Inflammatory macrophage treated with lipopolysaccharide for 4 hours (primary cell): Measurements from ENCODE around the gene CCDC187.

ENCODE experiments used
- DNase-seq: peaks from one replicate; pipeline ENCODE4 v3.0.0-alpha.2; 2020

CCDC187 gene

GRCh38 chr9:136251264-136252115 is 52.4 kb downstream of the CCDC187 start:
- no peak for DNase-seq

GRCh38 chr9:136250676-136251075 is 53.2 kb downstream of the CCDC187 start:
- no peak for DNase-seq

DNA sequence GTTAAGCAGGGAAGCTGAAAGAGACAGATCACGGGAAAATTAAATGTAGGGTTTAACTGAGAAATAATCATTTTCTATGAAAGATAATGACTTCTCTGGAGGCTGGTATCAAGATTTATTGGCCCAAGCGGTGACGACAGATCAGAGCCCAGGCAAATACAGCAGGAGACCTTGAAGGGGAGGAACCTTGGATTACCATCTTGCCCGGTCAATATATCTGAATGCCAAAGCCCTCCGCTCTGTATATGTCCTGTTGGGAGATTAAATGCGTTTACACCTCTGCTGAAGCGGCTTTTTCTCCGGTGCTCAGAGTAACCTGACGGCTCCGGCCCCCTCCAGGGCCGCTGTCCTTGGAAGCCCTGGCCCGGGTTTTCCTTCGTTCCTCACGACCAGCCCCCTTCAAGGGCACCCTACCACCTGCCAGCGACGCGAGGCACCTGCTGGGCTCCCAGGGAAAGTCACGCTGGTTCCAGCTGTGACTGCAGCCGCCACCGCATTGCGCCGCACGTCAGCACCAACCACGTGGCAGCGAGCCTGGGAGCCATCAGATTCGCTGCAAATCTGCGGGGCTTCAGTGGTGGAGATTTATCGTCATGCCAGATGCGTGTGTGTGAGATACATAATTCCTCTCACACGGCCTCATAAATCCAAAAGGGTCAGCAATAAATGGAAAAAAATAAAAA is 53.9 kb downstream of the CCDC187 start:
- no peak for DNase-seq

DNA sequence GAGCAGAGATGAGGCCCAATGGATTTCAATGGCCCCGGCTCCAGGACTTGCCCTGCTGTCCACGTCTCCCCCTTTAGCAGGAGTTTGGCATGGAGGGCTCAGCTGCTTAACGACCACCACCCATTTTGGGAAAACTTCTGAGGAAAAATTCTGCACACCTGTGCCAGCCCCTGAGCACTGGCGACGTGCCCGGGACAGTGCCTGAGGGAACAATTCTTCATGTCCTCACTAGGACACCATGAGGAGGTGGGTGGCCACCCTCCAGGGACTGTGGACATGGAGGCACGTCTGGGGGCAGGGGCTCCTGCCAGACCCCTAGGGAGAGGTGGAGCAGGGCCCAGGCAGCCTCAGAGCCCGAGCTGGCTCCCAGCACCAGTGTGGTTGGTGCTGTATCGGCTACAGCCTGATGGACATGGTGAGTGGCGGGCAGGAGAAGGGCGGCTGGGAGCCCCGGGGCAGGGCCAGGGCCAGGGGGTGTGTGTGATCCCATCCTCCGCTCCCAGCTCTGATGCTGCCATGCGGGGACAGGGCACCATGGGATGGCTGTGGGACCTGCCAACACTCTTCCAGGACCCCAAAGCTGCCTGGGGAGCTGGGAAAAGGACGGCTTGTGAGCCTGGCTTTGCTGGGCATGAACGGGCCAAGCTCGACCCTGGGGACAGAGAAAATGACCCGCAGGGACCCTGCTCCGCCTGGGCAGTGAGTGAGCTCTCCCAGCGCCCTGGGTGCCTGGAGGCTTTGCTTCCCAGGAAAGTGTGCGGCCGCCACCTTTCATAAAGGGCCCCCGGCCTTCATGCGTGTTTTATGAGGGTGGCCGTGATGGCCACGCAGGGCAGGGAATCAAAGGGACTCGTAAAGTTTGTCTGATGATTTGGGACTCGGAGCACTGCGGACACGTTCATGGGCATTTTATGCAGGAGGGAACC is 54.7 kb downstream of the CCDC187 start:
- DNase-seq: no peak

DNA sequence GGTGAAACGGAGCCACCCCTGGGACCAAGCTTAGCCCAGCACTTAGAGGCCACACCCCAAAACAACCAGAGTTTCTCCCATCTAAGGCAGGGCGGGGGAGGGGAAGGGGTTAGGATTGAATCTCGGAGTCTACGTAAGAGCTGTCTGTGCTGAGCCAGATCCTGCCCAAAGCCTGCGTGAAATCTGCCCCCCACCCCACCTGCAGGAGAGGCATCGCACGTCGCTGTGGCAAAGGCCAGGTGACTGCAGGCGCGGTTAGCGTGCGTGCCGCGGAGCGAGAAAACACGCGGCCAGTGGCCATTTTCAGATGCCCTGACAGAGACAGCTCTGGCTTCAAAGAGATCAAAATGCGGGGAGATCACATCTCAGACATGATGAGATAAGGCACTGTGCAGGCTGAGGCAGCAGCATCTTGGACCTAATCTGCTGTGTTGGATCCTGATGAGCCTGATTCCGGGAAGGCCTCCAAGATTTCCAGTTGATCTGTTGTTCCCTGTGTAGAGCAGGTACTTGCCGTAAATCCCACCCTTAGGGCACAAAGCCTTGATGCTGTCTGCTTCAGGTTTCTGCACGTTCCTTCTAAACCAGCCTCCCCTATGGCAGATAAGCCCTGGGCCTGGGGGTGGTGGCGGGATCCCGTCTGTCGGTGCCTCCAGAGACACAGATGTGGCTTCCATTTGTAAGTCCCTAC is 55.8 kb downstream of the CCDC187 start:
- DNase-seq: no peak

GRCh38 chr9:136247551-136247916 is 56.4 kb downstream of the CCDC187 start:
- no peak for DNase-seq

GRCh38 chr9:136246849-136247550 is 56.9 kb downstream of the CCDC187 start:
- DNase-seq: no peak

GRCh38 chr9:136245219-136246150 is 58.4 kb downstream of the CCDC187 start, which contains the start of gene QSOX2:
QSOX2 (minus strand) TSS chr9:136245812; CDS start chr9:136245803, 9 bp downstream.
- peak; percentile 81 for DNase-seq

DNA sequence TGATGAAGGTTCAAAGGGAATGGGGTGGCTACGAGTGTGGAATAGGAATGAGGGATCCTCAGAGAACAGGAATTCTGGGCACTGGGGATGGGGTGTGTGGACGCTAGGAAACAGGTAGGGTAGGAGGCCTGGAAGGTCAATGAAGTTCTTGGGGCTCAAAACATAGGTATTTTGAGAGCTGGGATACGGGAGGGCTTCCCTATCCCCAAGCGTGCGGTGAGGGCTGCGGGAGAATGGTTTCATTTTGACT is 59.0 kb downstream of the CCDC187 start:
- DNase-seq: no peak

DNA sequence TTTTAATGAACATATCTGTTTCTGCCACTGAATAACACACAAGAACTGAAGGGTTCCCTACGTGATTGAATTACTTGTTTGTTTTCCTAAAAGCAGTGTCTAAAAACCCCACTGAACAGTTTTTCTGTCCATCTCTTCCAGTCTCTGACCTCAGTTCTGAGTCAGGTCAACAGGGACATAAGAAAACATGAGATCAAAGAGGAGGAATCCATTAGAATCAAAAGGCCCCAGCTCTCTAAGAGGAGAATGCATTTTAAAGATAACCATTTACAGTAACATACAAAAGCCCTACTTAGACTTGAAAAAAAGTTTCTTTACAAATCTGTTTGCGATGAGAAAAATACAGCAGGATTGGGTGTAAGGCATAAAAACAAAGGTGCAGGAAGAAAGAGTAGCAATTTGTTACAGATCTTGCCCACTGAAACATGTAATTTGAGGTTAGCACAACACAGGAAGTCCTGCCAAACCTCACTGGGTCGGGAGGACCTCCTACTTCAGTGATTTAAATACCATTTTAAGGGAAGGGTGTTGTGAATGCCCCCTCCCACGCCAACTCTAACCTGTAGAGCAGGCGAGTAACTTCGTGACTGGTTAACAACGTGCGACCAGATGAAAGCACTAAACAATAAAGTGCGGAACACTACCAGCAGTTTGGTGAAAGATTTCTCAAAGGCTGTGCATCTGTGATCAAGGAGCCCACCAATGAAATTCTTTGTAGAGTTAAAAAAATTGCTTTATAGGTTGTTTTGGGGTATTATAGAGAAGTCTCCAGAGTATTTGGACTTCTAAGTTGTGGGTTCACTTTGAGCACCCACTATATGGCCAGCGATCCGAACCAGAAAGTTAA is 59.5 kb downstream of the CCDC187 start:
- DNase-seq: peak; percentile 10

DNA sequence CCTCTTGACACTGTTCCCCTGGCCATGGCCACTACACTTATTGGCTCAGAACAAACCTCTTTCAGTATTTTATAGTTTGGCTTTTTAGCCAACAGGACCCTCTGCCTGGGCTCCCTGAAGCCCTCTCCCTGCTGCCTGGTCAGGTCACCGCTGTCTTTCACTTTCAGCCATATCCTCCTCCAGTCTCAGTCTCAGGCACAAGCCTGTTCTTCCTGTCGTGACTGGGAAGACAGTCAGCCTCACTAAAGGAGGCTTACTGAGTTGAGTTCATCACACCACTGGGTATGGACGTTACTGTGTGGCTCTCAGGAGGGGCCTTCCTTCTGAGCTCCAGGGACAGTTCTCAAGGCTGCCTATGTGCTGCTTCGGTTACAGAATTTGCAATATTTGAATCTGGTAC is 60.3 kb downstream of the CCDC187 start:
- no peak for DNase-seq

DNA sequence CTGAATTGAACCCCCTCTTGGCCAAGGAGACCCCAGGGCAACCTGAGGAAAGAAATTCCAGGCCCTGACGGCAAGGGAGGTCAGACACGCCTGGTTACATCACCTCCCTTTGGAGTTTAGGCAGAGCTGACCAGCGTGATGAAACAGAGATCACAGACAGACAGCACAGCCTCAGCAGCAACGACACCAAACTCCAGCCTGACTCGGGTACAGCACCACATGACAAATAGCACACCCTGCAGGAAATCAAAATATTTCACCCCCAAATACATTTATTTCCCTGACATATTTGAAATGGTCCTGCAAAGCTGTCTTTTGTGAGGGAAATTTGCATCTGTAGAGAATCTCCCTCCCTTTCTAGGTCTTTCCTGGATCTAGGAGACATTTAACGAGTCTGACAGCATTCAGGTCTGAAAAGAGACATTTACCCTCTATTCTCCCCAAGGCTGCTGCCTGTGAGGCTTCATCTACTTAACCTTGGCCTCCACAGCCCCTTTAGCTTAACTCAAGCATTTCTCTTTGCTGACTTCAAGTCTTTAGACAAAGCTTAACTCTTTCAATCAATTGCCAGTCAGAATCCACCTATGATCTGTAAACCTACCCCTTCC is 60.9 kb downstream of the CCDC187 start:
- DNase-seq: no peak

GRCh38 chr9:136242248-136242647 is 61.6 kb downstream of the CCDC187 start:
- no peak for DNase-seq

- DNase-seq: no peak
These were observed 62.4 kb downstream of the CCDC187 start for GRCh38 chr9:136241542-136241941.

DNA sequence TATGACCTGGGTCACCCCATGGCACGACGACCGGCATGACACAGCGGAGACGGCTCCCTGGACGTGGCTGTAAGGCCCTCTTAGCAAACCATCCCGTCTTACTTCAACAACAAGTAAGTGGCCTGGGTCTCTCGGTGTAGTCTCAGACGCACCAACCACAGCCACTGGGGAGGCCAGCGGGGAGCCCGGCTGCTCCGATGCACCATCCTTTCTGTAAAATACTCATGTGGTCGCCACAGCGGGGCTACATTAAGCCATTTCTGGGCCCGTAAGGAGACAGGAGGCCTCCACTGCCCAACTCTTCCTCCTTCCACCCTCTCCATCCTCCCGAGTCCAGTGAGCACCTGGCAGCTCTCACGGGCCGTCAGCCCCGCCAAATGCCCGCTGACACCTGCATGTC is 63.0 kb downstream of the CCDC187 start:
- DNase-seq: no peak

DNA sequence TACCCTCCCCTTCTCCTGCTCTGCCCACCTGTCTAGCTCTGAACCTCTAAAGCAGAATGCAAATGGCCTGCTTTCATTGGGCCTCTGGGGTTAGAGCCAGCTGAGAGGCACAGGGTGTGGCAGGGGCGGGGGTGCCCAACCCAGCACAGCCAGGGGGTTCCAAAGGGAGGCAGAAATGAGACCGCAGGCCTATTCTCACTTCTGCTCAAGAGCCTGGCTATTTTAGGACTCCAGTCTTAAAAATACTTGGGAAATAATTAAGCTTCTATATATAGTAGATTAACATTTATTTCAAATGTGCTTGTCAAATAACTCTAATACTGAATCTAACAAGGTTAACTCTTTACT is 63.9 kb downstream of the CCDC187 start:
- DNase-seq: peak; percentile 11

DNA sequence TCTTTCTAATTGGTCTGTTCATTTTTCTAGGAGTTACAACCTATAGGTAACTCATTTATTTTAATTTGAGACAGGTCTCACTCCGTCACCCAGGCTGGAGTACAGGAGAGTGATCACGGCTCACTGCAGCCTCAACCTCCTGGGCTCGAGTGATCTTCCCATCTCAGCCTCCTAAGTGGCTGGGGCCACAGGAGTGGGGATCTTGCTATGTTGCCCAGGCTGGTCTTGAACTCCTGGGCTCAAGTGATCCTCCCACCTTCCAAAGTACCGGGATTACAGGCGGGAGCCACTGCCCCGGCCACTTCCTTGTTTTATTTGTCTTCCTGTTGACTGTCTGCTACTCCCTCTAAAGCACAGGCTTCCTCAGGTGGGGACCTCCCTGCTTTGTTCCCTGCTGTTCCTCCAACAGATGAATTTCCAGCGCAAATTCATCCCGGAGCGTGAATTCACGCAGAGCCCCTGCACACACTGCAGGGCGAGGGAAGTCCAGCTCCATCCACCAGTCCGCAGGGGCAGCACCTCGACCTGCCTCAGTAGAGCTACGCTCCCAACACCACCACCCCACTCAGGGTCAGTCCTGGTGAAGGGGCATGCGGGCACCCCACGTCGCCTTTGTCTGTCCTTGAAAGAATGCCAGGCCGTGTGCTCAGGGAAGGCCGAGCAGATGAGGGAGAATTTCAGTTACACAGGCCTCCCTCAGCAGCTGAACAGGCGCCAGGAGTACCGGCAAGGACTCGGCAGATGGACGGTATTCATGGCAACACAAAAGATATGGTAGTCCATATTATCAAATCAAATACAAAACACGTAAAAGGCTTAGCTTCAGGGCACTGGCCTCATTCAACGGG is 64.5 kb downstream of the CCDC187 start:
- DNase-seq: no peak

- DNase-seq: no peak
These were observed 65.6 kb downstream of the CCDC187 start for GRCh38 chr9:136238342-136238732.
